ENCODE data around the gene CFAP65.

DNA sequence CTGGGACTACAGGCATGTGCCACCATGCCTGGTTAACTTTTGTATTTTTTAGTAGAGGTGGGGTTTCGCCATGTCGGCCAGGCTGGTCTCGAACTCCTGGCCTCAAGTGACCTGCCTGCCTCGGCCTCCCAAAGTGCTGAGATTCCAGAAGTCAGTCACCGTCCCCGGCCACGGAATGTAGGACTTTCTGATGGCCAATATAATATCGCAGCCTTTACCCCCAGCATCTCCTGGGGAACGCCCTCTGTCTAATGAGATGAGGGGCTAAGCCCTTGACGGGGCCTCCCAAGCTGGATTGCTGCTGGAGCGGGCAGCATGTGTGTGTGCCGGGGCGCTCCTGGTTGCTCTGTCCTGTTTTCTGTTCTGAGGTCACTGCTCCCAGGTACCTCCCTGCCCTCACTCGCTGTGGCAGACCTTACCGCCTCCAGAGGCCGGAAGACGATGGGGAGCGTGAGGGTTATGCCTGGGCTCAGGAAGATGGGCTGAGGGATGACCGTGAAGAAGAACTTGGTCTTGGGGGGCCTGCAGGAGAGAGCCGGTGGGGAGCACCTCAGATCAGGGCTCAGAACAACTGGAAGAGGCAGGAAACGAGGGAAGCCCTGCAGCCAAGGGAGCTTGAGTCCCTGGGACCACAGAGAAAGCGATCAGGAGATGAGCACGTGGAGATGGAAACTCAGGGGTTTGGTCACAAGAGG, 9.1 kb downstream of the CFAP65 start:
- TF ChIP-seq ZNF274 (IDR thresholded peaks at IDR 0.05; ENCODE audit: low read depth, low read length) (no peak), POLR2A (IDR thresholded peaks at IDR 0.05; ENCODE audit: borderline replicate concordance, extremely low read depth, insufficient read depth, insufficient read length) (no peak), RAD21 (IDR thresholded peaks at IDR 0.05; ENCODE audit: low read depth) (no peak), EZH2 (IDR thresholded peaks at IDR 0.05) (no peak)
- TF ChIP-seq, protein P1, sequence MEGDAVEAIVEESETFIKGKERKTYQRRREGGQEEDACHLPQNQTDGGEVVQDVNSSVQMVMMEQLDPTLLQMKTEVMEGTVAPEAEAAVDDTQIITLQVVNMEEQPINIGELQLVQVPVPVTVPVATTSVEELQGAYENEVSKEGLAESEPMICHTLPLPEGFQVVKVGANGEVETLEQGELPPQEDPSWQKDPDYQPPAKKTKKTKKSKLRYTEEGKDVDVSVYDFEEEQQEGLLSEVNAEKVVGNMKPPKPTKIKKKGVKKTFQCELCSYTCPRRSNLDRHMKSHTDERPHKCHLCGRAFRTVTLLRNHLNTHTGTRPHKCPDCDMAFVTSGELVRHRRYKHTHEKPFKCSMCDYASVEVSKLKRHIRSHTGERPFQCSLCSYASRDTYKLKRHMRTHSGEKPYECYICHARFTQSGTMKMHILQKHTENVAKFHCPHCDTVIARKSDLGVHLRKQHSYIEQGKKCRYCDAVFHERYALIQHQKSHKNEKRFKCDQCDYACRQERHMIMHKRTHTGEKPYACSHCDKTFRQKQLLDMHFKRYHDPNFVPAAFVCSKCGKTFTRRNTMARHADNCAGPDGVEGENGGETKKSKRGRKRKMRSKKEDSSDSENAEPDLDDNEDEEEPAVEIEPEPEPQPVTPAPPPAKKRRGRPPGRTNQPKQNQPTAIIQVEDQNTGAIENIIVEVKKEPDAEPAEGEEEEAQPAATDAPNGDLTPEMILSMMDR (IDR thresholded peaks at IDR 0.05 in 2 of 3, conservative IDR thresholded peaks at IDR 0.05 in 1 of 3; ENCODE audit: borderline replicate concordance in 1 of 3, insufficient read depth in 1 of 3, low read depth in 2 of 3, low read length in 2 of 3): no peak
